IMR-90 (cell line): ENCODE measurements around the gene CHMP6. TPM values are rescaled to one million over a fixed set of nuclear protein-coding genes. Genes with fewer than 3 reads are reported as not detected.

Source experiments
- ATAC-seq: fragments of 200-7000 bp; cut with Tn5 transposase; 2 replicates; pipeline ENCODE4 v1.9.1; 2020; ENCODE audit warnings: low read depth, mild to moderate bottlenecking, moderate library complexity
- BruUV-seq: library from RNA; stranded (reverse); fragments of 400-500 nt; replicated peaks from 2 replicates; lab custom pipeline; 2021; lab: Mats Ljungman, UMichigan
- CTCF ChIA-PET: fragments of 300-600 bp; formaldehyde crosslinking; extraction: SDS; loops from one replicate; lab custom pipeline; 2021; ENCODE audit warnings: antibody characterized with exemption; lab: Yijun Ruan, JAX
- POLR2A ChIA-PET: fragments of 300-600 bp; sonication (Branson Sonifier 250); formaldehyde crosslinking; loops from one replicate; lab custom pipeline; 2022; ENCODE audit warnings: antibody characterized with exemption; ENCODE audit not compliant: unreplicated experiment; lab: Charles Lee
- DNase-seq: peaks from one replicate; pipeline ENCODE4 v3.0.0; 2013
- H2AFZ ChIP-seq: replicated peaks from 2 replicates; pipeline ENCODE3; 2013; ENCODE audit warnings: low read length, mild to moderate bottlenecking; ENCODE audit not compliant: poor library complexity
- H2AK5ac ChIP-seq: 2 replicates; pipeline ENCODE4 v1.6.1; 2013; ENCODE audit warnings: low read depth, low read length, inconsistent platforms
- H2AK9ac ChIP-seq: replicated peaks from 2 replicates; pipeline ENCODE3; 2013; ENCODE audit warnings: mild to moderate bottlenecking, low read depth, low read length, moderate library complexity; ENCODE audit not compliant: poor library complexity
- H2BK120ac ChIP-seq: 2 replicates; pipeline ENCODE4 v1.6.1; 2013; ENCODE audit warnings: low read depth, low read length, inconsistent platforms
- H2BK15ac ChIP-seq: 3 replicates; pipeline ENCODE4 v1.6.1; 2013; ENCODE audit warnings: low read depth, low read length, inconsistent platforms
- H2BK20ac ChIP-seq: 2 replicates; pipeline ENCODE4 v1.6.1; 2013; ENCODE audit warnings: low read depth, mild to moderate bottlenecking, inconsistent platforms, low read length, moderate library complexity
- H2BK5ac ChIP-seq: 2 replicates; pipeline ENCODE4 v1.6.1; 2013; ENCODE audit warnings: mild to moderate bottlenecking, low read depth, low read length, inconsistent platforms; ENCODE audit not compliant: poor library complexity, severe bottlenecking
- H3K14ac ChIP-seq: replicated peaks from 2 replicates; pipeline ENCODE4 v1.6.1; 2013; ENCODE audit warnings: low read depth, low read length, inconsistent platforms
- H3K18ac ChIP-seq: 2 replicates; pipeline ENCODE4 v1.6.1; 2013; ENCODE audit warnings: low read depth, low read length, control low read depth
- H3K23ac ChIP-seq: 2 replicates; pipeline ENCODE4 v1.6.1; 2013; ENCODE audit warnings: low read depth, low read length, inconsistent platforms
- H3K27ac ChIP-seq: 2 replicates; pipeline ENCODE4 v1.5.1; 2013; ENCODE audit warnings: mild to moderate bottlenecking, control low read depth, low read length; ENCODE audit not compliant: insufficient read depth
- H3K27me3 ChIP-seq: 2 replicates; pipeline ENCODE4 v1.6.1; 2013; ENCODE audit warnings: low read length; ENCODE audit not compliant: control insufficient read depth, insufficient read depth
- H3K36me3 ChIP-seq: 2 replicates; pipeline ENCODE4 v1.6.1; 2013; ENCODE audit warnings: low read length, mixed read lengths; ENCODE audit not compliant: control insufficient read depth, insufficient read depth
- H3K4ac ChIP-seq: 2 replicates; pipeline ENCODE4 v1.6.1; 2013; ENCODE audit warnings: low read depth, low read length, inconsistent platforms
- H3K4me1 ChIP-seq: 2 replicates; pipeline ENCODE4 v1.6.1; 2013; ENCODE audit warnings: low read length, mixed read lengths; ENCODE audit not compliant: control insufficient read depth, insufficient read depth
- H3K4me2 ChIP-seq: 2 replicates; pipeline ENCODE4 v1.6.1; 2013; ENCODE audit warnings: low read depth, mild to moderate bottlenecking, control low read depth, low read length, moderate library complexity
- H3K4me3 ChIP-seq: 2 replicates; pipeline ENCODE4 v1.5.1; 2013; ENCODE audit warnings: low read depth, mild to moderate bottlenecking, control low read depth, low read length, moderate library complexity; ENCODE audit not compliant: insufficient read depth
- H3K56ac ChIP-seq: 2 replicates; pipeline ENCODE4 v1.6.1; 2013; ENCODE audit warnings: low read length, inconsistent platforms; ENCODE audit not compliant: insufficient read depth; ENCODE audit errors: extremely low read depth
- H3K79me1 ChIP-seq, 2 experiments: 2 replicates each; pipeline ENCODE4 v1.6.1; 2013; ENCODE audit warnings: low read length in 2 of 2, inconsistent platforms in 1 of 2, low read depth in 1 of 2
- H3K9ac ChIP-seq: 2 replicates; pipeline ENCODE4 v1.6.1; 2013; ENCODE audit warnings: low read depth, low read length, control low read depth
- H3K9me1 ChIP-seq: 2 replicates; pipeline ENCODE4 v1.6.1; 2013; ENCODE audit warnings: low read length, inconsistent platforms; ENCODE audit not compliant: insufficient read depth
- H3K9me3 ChIP-seq: 2 replicates; pipeline ENCODE4 v1.6.1; 2013; ENCODE audit warnings: low read length; ENCODE audit not compliant: control insufficient read depth, insufficient read depth
- H4K20me1 ChIP-seq: 2 replicates; pipeline ENCODE4 v1.6.1; 2013; ENCODE audit warnings: low read length, inconsistent platforms; ENCODE audit not compliant: insufficient read depth
- H4K5ac ChIP-seq: 2 replicates; pipeline ENCODE4 v1.6.1; 2013; ENCODE audit warnings: mild to moderate bottlenecking, low read depth, low read length, control low read depth
- H4K8ac ChIP-seq, 2 experiments: 2 replicates each; pipeline ENCODE4 v1.6.1; 2013; ENCODE audit warnings: low read depth in 2 of 2, low read length in 2 of 2, control low read depth in 1 of 2, inconsistent platforms in 1 of 2
- H4K91ac ChIP-seq: 2 replicates; pipeline ENCODE4 v1.6.1; 2013; ENCODE audit warnings: low read depth, low read length, inconsistent platforms; ENCODE audit not compliant: insufficient read depth
- BHLHE40 ChIP-seq: fragments of 150-350 bp; IDR thresholded peaks from 2 replicates; pipeline ENCODE4 v1.6.1; 2016; ENCODE audit warnings: mild to moderate bottlenecking, low read depth, low read length
- CEBPB ChIP-seq: IDR thresholded peaks from 2 replicates; pipeline ENCODE4 v1.6.1; 2012; ENCODE audit warnings: low read depth, low read length, improper control_type of control experiment
- FOS ChIP-seq: fragments of 150-350 bp; IDR thresholded peaks from 2 replicates; pipeline ENCODE4 v1.6.1; 2016; ENCODE audit warnings: low read depth, low read length
- MAFK ChIP-seq: IDR thresholded peaks from 2 replicates; pipeline ENCODE4 v1.6.1; 2012; ENCODE audit warnings: low read depth, low read length, improper control_type of control experiment
- MAZ ChIP-seq: IDR thresholded peaks from 2 replicates; pipeline ENCODE4 v1.6.1; 2012; ENCODE audit warnings: low read depth, mild to moderate bottlenecking, low read length, improper control_type of control experiment, moderate library complexity, borderline replicate concordance
- MXI1 ChIP-seq: IDR thresholded peaks from 2 replicates; pipeline ENCODE4 v1.6.1; 2012; ENCODE audit warnings: low read depth, mild to moderate bottlenecking, low read length, moderate library complexity, borderline replicate concordance
- NFE2L2 ChIP-seq: fragments of 150-350 bp; IDR thresholded peaks from 2 replicates; pipeline ENCODE4 v1.6.1; 2016; ENCODE audit warnings: low read depth, mild to moderate bottlenecking, low read length
- POLR2A ChIP-seq: IDR thresholded peaks from 2 replicates; pipeline ENCODE4 v1.6.1; 2012; ENCODE audit warnings: mild to moderate bottlenecking, low read depth, low read length
- RAD21 ChIP-seq: IDR thresholded peaks from 2 replicates; pipeline ENCODE4 v1.6.1; 2012; ENCODE audit warnings: low read length, improper control_type of control experiment
- RCOR1 ChIP-seq: IDR thresholded peaks from 2 replicates; pipeline ENCODE4 v1.6.1; 2012; ENCODE audit warnings: mild to moderate bottlenecking, low read length, improper control_type of control experiment; ENCODE audit not compliant: insufficient replicate concordance
- SMC3 ChIP-seq: fragments of 150-350 bp; IDR thresholded peaks from 2 replicates; pipeline ENCODE4 v1.6.1; 2016; ENCODE audit warnings: low read depth, mild to moderate bottlenecking, antibody characterized with exemption, low read length, moderate library complexity
- WGBS, 2 experiments: methylation state at CpG; one replicate each; pipeline versions ENCODE4 v1.1.5 to v1.1.7; 2013; ENCODE audit warnings: missing lambda C conversion rate in 2 of 2; ENCODE audit not compliant: insufficient read length in 1 of 2; ENCODE audit errors: extremely low coverage in 2 of 2; 5-methylcytosine and 5-hydroxymethylcytosine counted together
- dilution Hi-C: fragments of 300-500 bp; cut with HindIII; formaldehyde crosslinking; loops from one replicate; pipeline ENCODE4 v1.14.3; 2018; ENCODE audit warnings: low sequenced_read_pairs; ENCODE audit not compliant: unreplicated experiment
- in situ Hi-C: fragments of 300-500 bp; cut with MboI; formaldehyde crosslinking; loops from 3 replicates; pipeline ENCODE4 v1.14.3; 2019; ENCODE audit warnings: low sequenced_read_pairs, inconsistent platforms, mixed read lengths
- intact Hi-C: fragments of 100-400 bp; cut with micrococcal nuclease; formaldehyde crosslinking; loops from 2 replicates; pipeline ENCODE4 v1.10.0; 2022
- polyA plus RNA-seq, 3 experiments: library from polyadenylated mRNA; depleted of rRNA; stranded (reverse); fragments of >200 nt; gene quantifications; 2 replicates each; pipeline ENCODE4 v1.2.3, GENCODE V29; 2012; ENCODE audit warnings: low replicate concordance in 1 of 3
- total RNA-seq: library from RNA; depleted of rRNA; stranded (reverse); fragments of >200 nt; gene quantifications from 2 replicates; pipeline ENCODE4 v1.2.3, GENCODE V29; 2012
- TF ChIP-seq, protein P1 (sequence below): fragments of 150-350 bp; IDR thresholded peaks from 2 replicates; pipeline ENCODE4 v1.6.1; 2017; ENCODE audit warnings: mild to moderate bottlenecking, antibody characterized with exemption, low read length, low read depth
- TF ChIP-seq, protein P2 (sequence below): conservative IDR thresholded peaks from 2 replicates; pipeline ENCODE4 v1.5.1; 2012; ENCODE audit warnings: mild to moderate bottlenecking, low read depth, low read length, improper control_type of control experiment
- TF ChIP-seq, protein P3 (sequence below): fragments of 150-350 bp; IDR thresholded peaks from 2 replicates; pipeline ENCODE4 v1.6.1; 2016; ENCODE audit warnings: low read depth, mild to moderate bottlenecking, low read length, moderate library complexity, borderline replicate concordance

Gene CHMP6
- total and polyA plus RNA-seq, 2 of the 4 experiments (the other 2 are of a cell fraction), result 5.0 to 40.3 TPM

DNA sequence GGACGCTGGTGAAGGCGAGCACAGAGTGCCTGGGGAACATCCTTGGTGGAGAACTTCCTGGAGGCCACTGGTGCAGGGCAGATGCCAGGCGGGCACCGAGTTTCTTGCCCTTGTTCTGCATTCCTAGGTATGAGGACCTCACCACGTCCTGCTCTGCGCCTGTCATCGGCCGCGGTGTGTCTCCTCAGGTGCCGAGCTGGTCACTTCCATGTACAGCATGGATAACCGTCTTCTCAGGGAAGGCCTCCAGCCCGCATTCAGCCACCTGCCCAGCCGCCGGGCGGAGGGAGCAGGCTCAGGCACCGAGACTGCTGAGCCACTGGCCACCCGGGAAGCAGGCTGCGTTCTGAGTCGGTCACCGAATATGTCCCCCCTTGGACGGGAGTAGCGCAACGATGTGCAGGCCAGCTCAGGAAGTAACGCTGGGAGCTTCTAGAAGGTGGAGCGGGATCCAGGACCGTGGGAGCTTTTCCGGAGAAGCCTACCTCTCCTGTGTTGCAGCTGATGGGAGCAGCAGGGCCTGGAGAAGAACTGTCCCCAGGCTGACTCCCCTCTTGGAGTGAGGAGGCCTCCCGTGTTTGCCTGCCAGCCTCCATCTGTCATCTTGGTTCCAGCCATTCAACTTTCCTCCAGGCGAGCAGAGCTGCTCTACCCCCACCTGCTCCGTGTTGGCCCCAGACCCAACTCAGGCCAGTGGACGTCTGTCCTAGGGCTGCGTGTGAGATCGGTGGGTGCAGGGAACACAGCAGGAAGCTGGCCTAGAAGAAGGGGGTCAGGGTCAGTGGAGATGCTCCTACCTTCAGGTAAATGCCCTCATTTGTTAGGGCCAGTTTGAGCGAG lies 41.2 kb downstream of the CHMP6 start:
- DNase-seq (no peak), ATAC-seq (no peak)
- no peak overlapping the region for H3K56ac ChIP-seq
- peak overlapping the region; percentile 85; the same call in 1 of the 2 replicates for H2AK5ac ChIP-seq
- H3K23ac ChIP-seq, result 0 out of 2 replicates have a peak overlapping the region, but pooled peaks have one; percentile 0
- H3K36me3 ChIP-seq, result peaks cover 15% of the 10 kb centered on the region; the same call in 1 of the 2 replicates
- H3K4ac ChIP-seq, result no peak overlapping the region
- peaks cover 20% of the 10 kb centered on the region for H4K20me1 ChIP-seq
- H3K9me3 ChIP-seq, result no peaks in the 10 kb centered on the region
- H3K18ac ChIP-seq, result no peak overlapping the region
- BruUV-seq, result no TSS peak
- in situ Hi-C loops (loop anchor here (5.0 kb wide), 1 partner anchor 64 kb away; no protein-coding TSS in a partner anchor), intact Hi-C loops (no loop called here), dilution Hi-C loops (no loop called here)
- peaks cover 5% of the 10 kb centered on the region for H3K27me3 ChIP-seq
- no peak overlapping the region for H4K91ac ChIP-seq
- no peak overlapping the region for H4K5ac ChIP-seq
- H2BK15ac ChIP-seq, result no peak overlapping the region
- H2AK9ac ChIP-seq, result peak overlapping the region; percentile 37
- no peak overlapping the region for H2BK120ac ChIP-seq
- WGBS, 2 experiments, result 93% methylated on average over 15 of the region's 34 CpGs; no CpG with 5 or more reads in 1 of the 2 experiments
- H2BK5ac ChIP-seq, result no peak overlapping the region
- H3K14ac ChIP-seq, result no peak overlapping the region
- H3K4me3 ChIP-seq, result no peak overlapping the region
- H3K4me2 ChIP-seq, result no peak overlapping the region; the same call in 1 of the 2 replicates
- H2AFZ ChIP-seq, result no peak overlapping the region
- no peak overlapping the region for H2BK20ac ChIP-seq
- CTCF ChIA-PET, result interaction anchor here (0.5 kb wide), 1 partner anchor 183 kb away, joined by 3 read pairs; no protein-coding TSS in a partner anchor
- 0 out of 2 replicates have a peak overlapping the region, but pooled peaks have one; percentile 71 for H3K9ac ChIP-seq
- H3K27ac ChIP-seq, result no peak overlapping the region
- H3K9me1 ChIP-seq, result no peaks in the 10 kb centered on the region
- no peak overlapping the region for H4K8ac ChIP-seq
- H3K4me1 ChIP-seq, result peaks cover 5% of the 10 kb centered on the region
- POLR2A ChIA-PET, result no interaction called here
- H3K79me1 ChIP-seq, result peaks cover 3 to 31% of the 10 kb centered on the region in 2 experiments; a peak in 3 of 4 replicates
- no peak for TF ChIP-seq MAFK
- TF ChIP-seq CEBPB, result no peak
- no peak for TF ChIP-seq MXI1
- TF ChIP-seq, protein P1, sequence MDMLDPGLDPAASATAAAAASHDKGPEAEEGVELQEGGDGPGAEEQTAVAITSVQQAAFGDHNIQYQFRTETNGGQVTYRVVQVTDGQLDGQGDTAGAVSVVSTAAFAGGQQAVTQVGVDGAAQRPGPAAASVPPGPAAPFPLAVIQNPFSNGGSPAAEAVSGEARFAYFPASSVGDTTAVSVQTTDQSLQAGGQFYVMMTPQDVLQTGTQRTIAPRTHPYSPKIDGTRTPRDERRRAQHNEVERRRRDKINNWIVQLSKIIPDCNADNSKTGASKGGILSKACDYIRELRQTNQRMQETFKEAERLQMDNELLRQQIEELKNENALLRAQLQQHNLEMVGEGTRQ, result no peak
- TF ChIP-seq POLR2A, result no peak
- TF ChIP-seq FOS, result no peak
- TF ChIP-seq RAD21, result no peak
- TF ChIP-seq RCOR1, result no peak
- TF ChIP-seq MAZ, result no peak
- TF ChIP-seq NFE2L2, result no peak
- TF ChIP-seq SMC3, result no peak
- TF ChIP-seq, protein P2, sequence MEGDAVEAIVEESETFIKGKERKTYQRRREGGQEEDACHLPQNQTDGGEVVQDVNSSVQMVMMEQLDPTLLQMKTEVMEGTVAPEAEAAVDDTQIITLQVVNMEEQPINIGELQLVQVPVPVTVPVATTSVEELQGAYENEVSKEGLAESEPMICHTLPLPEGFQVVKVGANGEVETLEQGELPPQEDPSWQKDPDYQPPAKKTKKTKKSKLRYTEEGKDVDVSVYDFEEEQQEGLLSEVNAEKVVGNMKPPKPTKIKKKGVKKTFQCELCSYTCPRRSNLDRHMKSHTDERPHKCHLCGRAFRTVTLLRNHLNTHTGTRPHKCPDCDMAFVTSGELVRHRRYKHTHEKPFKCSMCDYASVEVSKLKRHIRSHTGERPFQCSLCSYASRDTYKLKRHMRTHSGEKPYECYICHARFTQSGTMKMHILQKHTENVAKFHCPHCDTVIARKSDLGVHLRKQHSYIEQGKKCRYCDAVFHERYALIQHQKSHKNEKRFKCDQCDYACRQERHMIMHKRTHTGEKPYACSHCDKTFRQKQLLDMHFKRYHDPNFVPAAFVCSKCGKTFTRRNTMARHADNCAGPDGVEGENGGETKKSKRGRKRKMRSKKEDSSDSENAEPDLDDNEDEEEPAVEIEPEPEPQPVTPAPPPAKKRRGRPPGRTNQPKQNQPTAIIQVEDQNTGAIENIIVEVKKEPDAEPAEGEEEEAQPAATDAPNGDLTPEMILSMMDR, result no peak
- TF ChIP-seq, protein P3, sequence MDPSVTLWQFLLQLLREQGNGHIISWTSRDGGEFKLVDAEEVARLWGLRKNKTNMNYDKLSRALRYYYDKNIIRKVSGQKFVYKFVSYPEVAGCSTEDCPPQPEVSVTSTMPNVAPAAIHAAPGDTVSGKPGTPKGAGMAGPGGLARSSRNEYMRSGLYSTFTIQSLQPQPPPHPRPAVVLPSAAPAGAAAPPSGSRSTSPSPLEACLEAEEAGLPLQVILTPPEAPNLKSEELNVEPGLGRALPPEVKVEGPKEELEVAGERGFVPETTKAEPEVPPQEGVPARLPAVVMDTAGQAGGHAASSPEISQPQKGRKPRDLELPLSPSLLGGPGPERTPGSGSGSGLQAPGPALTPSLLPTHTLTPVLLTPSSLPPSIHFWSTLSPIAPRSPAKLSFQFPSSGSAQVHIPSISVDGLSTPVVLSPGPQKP, result no peak
- no peak for TF ChIP-seq BHLHE40
